Fibroblast of villous mesenchyme (primary cell): ENCODE measurements around the gene BARX2. TPM values are rescaled to one million over a fixed set of nuclear protein-coding genes. Genes with fewer than 3 reads are reported as not detected.

ENCODE experiments used
- DNase-seq: peaks from one replicate; pipeline ENCODE4 v3.0.0-alpha.2; 2010; ENCODE audit warnings: low read depth
- H3K4me3 ChIP-seq: 2 replicates; pipeline ENCODE4 v1.5.1; 2011; ENCODE audit warnings: low read depth, mild to moderate bottlenecking, low read length
- total RNA-seq: library from RNA; depleted of rRNA; stranded (reverse); fragments of >200 nt; gene quantifications from 2 replicates; pipeline ENCODE4 v1.2.3, GENCODE V29; 2012
- TF ChIP-seq, protein P1 (sequence below): IDR thresholded peaks from 2 replicates; pipeline ENCODE4 v1.5.1; 2012; ENCODE audit warnings: low read depth, mild to moderate bottlenecking, low read length; ENCODE audit not compliant: insufficient read depth

The BARX2 gene
- total RNA-seq, 1 donor: not detected

DNA sequence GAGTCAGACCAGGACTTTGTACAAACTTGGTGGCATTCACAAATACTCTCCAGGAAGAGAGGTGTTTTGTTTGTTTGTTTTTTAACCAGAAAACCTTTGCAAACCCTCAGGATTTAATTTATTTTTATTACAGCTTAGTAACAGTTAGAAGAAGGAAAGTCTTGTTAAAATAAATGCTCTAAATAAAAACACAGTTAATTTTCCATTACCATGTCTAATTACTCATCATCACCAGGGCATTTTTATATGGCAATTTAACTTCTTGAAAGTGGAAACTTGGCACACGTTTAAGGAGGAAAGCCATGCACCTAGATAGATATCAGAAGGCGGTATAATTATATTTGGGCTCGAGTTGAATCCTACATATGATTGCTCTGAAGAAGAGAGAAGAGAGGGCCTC, 7.4 kb downstream of the BARX2 start:
- H3K4me3 ChIP-seq: no peak overlapping the region
- TF ChIP-seq, protein P1, sequence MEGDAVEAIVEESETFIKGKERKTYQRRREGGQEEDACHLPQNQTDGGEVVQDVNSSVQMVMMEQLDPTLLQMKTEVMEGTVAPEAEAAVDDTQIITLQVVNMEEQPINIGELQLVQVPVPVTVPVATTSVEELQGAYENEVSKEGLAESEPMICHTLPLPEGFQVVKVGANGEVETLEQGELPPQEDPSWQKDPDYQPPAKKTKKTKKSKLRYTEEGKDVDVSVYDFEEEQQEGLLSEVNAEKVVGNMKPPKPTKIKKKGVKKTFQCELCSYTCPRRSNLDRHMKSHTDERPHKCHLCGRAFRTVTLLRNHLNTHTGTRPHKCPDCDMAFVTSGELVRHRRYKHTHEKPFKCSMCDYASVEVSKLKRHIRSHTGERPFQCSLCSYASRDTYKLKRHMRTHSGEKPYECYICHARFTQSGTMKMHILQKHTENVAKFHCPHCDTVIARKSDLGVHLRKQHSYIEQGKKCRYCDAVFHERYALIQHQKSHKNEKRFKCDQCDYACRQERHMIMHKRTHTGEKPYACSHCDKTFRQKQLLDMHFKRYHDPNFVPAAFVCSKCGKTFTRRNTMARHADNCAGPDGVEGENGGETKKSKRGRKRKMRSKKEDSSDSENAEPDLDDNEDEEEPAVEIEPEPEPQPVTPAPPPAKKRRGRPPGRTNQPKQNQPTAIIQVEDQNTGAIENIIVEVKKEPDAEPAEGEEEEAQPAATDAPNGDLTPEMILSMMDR: no peak
- DNase-seq: no peak

DNA sequence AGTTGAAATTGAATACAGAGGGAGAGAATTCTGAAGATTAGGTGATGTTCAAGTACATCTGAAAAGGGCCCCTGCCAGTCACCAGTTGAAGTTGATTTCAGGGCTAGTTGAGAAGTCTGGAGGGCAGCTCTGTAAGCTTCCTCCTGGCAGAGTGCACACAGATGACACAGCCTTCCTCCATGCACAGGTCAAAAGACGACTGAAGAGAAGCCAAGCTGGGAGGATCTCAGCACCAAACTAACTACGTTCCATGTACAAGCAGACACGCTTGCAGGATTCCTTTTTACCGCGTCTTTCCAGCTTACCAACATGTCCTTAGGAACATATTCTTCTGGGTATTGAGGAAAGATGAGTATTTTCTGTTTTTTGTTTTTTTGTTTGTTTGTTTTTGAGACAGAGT, 7.9 kb downstream of the BARX2 start:
- no peak for DNase-seq
- TF ChIP-seq, protein P1: no peak
- no peak overlapping the region for H3K4me3 ChIP-seq

DNA sequence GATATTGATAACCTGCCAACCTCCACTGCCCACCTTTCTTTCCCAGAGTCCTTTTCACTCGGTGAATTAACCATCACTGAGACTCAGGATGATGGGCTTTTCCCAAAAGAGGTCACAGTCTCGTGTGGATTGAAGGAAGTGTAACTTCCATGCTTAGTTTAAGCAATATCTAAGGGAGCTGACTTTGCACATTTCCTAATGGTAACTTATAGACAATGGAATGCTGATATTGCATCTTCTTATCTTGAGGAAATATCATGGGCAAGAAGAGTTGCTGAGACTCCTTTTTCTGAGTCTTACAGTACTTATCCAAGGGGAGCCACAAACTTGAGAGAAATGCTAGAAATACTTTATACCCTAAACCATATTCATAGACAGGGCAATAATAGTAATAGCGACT, 8.8 kb downstream of the BARX2 start:
- no peak overlapping the region for H3K4me3 ChIP-seq
- DNase-seq: no peak
- TF ChIP-seq, protein P1: no peak

DNA sequence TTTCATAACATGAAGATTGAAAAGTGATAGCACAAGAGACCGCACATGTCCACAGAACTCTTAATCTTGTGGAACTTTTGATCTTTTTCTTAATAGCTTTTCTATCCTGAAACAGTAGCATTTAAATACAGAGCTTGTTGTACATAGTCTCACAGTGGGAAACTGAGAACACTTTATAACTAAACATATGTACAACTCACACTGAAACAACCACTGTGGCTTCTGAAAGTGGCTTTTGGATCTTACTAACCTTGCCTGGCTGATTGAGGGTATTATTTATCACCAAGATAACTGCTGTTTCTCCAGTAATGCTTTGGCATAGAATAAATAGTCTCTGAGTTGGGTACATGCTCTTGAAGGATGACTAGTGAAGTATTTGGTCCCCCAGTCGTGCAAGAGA, 10.2 kb downstream of the BARX2 start:
- no peak for DNase-seq
- TF ChIP-seq, protein P1: no peak
- no peak overlapping the region for H3K4me3 ChIP-seq

DNA sequence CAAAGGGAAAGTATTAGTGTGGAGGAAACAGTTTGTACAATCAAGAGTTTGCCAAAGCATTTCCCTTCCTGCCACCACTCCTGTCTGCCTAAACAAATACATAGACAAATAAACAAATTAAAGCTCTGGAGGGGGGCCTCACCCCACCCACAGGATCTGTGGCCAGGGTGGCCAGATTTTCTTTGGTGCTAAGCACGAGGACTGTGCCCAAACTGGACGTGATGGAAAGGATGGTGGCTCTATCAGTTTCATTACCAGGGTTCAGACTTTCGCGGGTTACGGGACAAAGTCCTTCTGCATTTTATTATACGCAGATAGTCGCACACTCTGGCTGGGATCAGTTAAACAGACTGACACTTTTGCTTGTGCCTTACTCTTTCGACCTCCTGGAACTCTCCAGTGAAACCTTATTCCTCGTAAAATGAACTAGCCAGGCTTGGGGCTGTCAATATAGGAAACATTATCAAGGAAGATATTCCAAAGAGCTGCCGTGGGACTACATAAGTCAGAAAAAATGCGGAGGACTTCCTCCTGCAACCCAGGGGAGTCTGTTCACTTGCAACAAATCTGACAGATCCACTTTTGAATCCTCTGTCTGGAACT, 11.2 kb downstream of the BARX2 start:
- DNase-seq: no peak
- TF ChIP-seq, protein P1: no peak
- H3K4me3 ChIP-seq: no peak overlapping the region

DNA sequence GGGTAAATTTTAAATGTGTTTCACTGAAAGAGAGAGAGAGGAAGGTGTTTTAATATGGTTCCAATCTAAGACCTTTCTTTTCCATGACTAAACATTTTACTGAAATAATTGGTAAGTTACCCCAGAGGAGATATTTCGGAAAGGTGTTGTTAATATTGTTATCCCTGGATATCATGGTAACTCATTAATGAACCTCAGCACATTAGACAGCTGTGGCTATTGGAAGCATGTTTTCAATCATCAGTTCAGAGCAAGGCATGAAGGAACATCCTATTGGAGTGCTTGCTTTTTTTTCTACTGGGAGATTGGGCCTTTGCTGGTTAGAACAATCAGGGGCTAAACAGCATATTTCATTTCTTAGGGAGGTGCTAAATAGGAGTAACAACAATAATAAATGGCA, 11.8 kb downstream of the BARX2 start:
- TF ChIP-seq, protein P1: no peak
- no peak for DNase-seq
- H3K4me3 ChIP-seq: no peak overlapping the region

DNA sequence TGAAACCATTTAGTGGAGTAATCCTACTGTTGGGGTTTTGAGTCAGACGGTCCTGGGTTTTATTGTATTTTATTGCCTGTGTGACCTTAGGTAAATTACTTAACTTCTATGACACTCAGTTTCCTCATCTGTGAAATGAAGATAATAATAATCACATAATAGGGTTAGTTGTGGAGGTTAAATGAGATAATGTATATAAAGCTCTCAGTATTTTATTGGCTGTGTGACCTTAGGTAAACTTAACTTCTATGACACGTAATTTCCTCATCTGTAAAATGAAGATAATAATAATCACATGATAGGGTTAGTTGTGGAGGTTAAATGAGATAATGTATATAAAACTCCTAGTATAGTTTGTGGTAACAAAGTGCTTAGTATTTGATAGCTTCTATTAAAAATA, 13.2 kb downstream of the BARX2 start:
- TF ChIP-seq, protein P1: no peak
- no peak overlapping the region for H3K4me3 ChIP-seq
- no peak for DNase-seq
